Parathyroid adenoma (tissue), 2 donors: ENCODE measurements around the gene WEE2.

Experiments
- H2AFZ ChIP-seq: fragments of 300-600 bp; sonication (generic); one replicate; pipeline ENCODE4 v1.7.0; 2017; ENCODE audit warnings: antibody characterized with exemption, mild to moderate bottlenecking
- H3K27ac ChIP-seq: fragments of 300-600 bp; sonication (generic); one replicate; pipeline ENCODE4 v1.7.0; 2017
- H3K27me3 ChIP-seq: fragments of 300-600 bp; sonication (generic); one replicate; pipeline ENCODE4 v1.7.0; 2017; ENCODE audit warnings: low read length; ENCODE audit not compliant: control insufficient read depth, insufficient read depth
- H3K36me3 ChIP-seq: fragments of 300-600 bp; sonication (generic); one replicate; pipeline ENCODE4 v1.7.0; 2017; ENCODE audit warnings: low read length; ENCODE audit not compliant: control insufficient read depth, insufficient read depth
- H3K4me1 ChIP-seq: fragments of 300-600 bp; sonication (generic); one replicate; pipeline ENCODE4 v1.7.0; 2017; ENCODE audit warnings: control low read depth
- H3K4me2 ChIP-seq: fragments of 300-600 bp; sonication (generic); one replicate; pipeline ENCODE4 v1.7.0; 2017; ENCODE audit warnings: low read length
- H3K4me3 ChIP-seq: fragments of 300-600 bp; sonication (generic); one replicate; pipeline ENCODE4 v1.7.0; 2017; ENCODE audit warnings: low read depth, low read length
- H3K79me2 ChIP-seq: fragments of 300-600 bp; sonication (generic); one replicate; pipeline ENCODE4 v1.7.0; 2017; ENCODE audit warnings: control low read depth
- H3K9ac ChIP-seq: fragments of 300-600 bp; sonication (generic); one replicate; pipeline ENCODE4 v1.7.0; 2017; ENCODE audit warnings: mild to moderate bottlenecking
- H3K9me3 ChIP-seq: fragments of 300-600 bp; sonication (generic); one replicate; pipeline ENCODE4 v1.7.0; 2017; ENCODE audit warnings: low read length; ENCODE audit not compliant: control insufficient read depth
- TF ChIP-seq, protein P1 (sequence below): fragments of 300-600 bp; sonication (generic); IDR thresholded peaks from one replicate; pipeline ENCODE4 v1.7.0; 2017; ENCODE audit warnings: antibody characterized with exemption, mild to moderate bottlenecking
- donor health status: primary hyperparathyroidism.

WEE2 gene

DNA sequence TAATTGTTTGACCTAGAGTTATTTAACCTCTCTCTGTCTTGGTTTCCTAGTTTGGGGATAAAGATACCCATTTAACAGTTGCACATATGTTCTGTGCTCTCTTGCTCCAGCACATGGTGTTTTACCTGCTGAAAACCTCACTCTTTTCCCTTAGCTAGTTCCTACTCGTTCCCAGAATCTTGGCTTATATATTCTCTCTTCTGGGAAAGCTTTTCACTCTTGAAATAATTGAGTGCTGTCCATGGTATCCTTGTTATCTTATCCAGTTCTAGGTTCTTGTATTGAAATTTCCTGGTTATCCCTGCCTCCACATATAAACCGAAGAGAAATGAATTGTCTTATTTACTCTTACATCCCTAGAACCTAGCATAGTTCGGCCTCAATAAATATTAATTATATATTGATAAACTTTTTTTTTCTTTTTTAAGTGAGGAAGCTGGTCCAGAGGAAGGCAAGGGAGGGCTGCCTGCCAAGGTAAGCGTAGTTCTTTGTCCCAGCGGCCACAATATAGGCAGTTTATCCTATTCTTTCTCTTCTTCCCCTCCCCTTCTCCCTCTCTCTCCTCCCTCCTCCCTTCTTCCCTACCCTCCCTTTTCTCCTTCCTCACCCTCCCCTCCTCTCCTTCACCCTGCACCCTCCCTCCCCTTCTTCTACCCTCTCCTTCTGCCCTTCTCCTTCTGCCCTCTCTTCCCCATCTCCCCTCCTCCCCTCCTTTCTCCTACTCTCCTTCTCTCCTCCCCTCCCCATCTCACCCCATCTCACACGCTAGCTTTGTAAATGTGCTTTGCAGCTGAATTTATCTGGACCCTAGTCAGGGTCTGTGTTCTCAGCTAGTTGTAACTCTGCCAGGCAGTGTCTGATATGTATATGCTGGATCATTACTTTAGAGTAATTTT lies 7.9 kb downstream of the WEE2 start:
- H3K79me2 ChIP-seq: no peaks in the 10 kb centered on the region
- H3K4me1 ChIP-seq: no peaks in the 10 kb centered on the region
- H3K4me2 ChIP-seq: no peak overlapping the region
- no peaks in the 10 kb centered on the region for H3K27me3 ChIP-seq
- H3K9me3 ChIP-seq: no peaks in the 10 kb centered on the region
- no peak overlapping the region for H3K27ac ChIP-seq
- TF ChIP-seq, protein P1, sequence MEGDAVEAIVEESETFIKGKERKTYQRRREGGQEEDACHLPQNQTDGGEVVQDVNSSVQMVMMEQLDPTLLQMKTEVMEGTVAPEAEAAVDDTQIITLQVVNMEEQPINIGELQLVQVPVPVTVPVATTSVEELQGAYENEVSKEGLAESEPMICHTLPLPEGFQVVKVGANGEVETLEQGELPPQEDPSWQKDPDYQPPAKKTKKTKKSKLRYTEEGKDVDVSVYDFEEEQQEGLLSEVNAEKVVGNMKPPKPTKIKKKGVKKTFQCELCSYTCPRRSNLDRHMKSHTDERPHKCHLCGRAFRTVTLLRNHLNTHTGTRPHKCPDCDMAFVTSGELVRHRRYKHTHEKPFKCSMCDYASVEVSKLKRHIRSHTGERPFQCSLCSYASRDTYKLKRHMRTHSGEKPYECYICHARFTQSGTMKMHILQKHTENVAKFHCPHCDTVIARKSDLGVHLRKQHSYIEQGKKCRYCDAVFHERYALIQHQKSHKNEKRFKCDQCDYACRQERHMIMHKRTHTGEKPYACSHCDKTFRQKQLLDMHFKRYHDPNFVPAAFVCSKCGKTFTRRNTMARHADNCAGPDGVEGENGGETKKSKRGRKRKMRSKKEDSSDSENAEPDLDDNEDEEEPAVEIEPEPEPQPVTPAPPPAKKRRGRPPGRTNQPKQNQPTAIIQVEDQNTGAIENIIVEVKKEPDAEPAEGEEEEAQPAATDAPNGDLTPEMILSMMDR: no peak
- no peak overlapping the region for H3K9ac ChIP-seq
- H3K4me3 ChIP-seq: no peak overlapping the region
- H2AFZ ChIP-seq: no peak overlapping the region
- H3K36me3 ChIP-seq: no peaks in the 10 kb centered on the region

DNA sequence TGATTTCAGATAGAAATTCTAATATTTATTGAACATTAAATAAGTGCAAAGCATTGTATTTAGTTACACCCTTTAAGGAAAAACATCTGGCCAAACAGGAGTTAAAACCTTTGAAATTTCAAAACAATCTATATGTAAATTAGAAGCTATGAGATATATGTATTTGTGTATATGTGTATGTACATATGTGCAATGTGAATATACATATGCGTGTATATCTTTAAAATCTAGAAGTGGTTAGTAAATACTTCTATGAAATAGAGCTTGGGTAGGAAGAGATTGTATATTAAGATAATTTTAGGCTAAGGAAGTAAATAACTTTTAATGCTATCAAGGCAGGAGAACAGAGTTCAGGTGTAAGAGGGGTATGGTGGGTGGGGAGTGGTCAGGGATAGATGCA lies 9.3 kb downstream of the WEE2 start:
- H3K9me3 ChIP-seq: no peaks in the 10 kb centered on the region
- H3K9ac ChIP-seq: no peak overlapping the region
- H3K4me3 ChIP-seq: no peak overlapping the region
- H3K27me3 ChIP-seq: no peaks in the 10 kb centered on the region
- no peaks in the 10 kb centered on the region for H3K36me3 ChIP-seq
- no peaks in the 10 kb centered on the region for H3K4me1 ChIP-seq
- H3K4me2 ChIP-seq: no peak overlapping the region
- H3K27ac ChIP-seq: no peak overlapping the region
- H3K79me2 ChIP-seq: no peaks in the 10 kb centered on the region
- TF ChIP-seq, protein P1: no peak
- no peak overlapping the region for H2AFZ ChIP-seq

DNA sequence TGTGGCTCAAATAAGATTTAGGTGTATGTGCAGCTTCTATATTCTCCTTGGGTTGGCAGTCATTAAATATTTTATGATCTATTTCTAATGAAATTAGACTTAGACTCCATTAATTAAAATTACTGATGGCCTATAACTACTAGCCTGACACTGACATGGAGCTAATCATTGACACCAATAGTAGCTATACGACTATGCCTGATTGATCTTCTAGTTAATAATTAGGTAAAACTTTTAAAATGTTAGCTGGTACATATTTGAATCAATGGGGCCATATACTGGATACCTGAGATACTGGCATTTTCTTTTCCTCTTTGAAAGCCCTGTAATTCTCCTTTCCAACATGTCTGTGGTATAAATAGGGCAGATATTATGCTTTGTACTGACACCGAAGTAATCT lies 14.4 kb downstream of the WEE2 start:
- H3K27me3 ChIP-seq: no peaks in the 10 kb centered on the region
- H3K4me3 ChIP-seq: no peak overlapping the region
- no peak overlapping the region for H3K9ac ChIP-seq
- no peak overlapping the region for H2AFZ ChIP-seq
- no peaks in the 10 kb centered on the region for H3K9me3 ChIP-seq
- no peaks in the 10 kb centered on the region for H3K4me1 ChIP-seq
- no peak overlapping the region for H3K4me2 ChIP-seq
- H3K79me2 ChIP-seq: no peaks in the 10 kb centered on the region
- H3K27ac ChIP-seq: no peak overlapping the region
- no peaks in the 10 kb centered on the region for H3K36me3 ChIP-seq
- TF ChIP-seq, protein P1: no peak

DNA sequence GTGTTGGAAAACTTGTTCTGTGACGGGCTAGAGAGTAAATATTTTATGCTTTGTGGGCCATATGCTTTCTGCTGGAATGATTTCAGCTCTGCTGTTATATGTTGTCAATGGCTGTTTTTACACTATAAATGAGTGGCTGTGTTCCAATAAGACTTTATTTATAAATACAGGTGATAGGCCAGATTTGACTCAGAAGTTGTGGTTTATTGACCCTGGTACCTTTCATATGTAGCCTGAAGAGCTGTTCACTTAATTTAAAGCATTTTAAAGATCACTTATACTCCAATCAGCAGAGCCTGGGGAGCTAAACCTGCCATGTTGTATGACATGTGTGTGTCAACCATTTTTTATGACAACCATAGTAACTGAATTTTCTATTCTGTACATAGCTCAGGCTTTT lies 20.9 kb downstream of the WEE2 start:
- Histone ChIP-seq H3K4me1 (no peaks in the 10 kb centered on the region), H3K9ac (no peak overlapping the region), H3K4me2 (no peak overlapping the region), H3K36me3 (no peaks in the 10 kb centered on the region), H3K27ac (no peak overlapping the region), H3K4me3 (no peak overlapping the region), H3K9me3 (no peaks in the 10 kb centered on the region), H3K79me2 (no peaks in the 10 kb centered on the region), H2AFZ (no peak overlapping the region), H3K27me3 (no peaks in the 10 kb centered on the region)
- TF ChIP-seq, protein P1: no peak
